CD1c-positive myeloid dendritic cell (primary cell): ENCODE data around the gene XNDC1N.
"Not testable (repeated sequence)": the region's sequence is repeated elsewhere in the genome, so short reads cannot be mapped to it uniquely, and the experiment has no call there.

ENCODE experiments used
- DNase-seq: peaks from one replicate; pipeline ENCODE4 v3.0.0-alpha.2; 2016; ENCODE audit errors: extremely low spot score

Gene XNDC1N

DNA sequence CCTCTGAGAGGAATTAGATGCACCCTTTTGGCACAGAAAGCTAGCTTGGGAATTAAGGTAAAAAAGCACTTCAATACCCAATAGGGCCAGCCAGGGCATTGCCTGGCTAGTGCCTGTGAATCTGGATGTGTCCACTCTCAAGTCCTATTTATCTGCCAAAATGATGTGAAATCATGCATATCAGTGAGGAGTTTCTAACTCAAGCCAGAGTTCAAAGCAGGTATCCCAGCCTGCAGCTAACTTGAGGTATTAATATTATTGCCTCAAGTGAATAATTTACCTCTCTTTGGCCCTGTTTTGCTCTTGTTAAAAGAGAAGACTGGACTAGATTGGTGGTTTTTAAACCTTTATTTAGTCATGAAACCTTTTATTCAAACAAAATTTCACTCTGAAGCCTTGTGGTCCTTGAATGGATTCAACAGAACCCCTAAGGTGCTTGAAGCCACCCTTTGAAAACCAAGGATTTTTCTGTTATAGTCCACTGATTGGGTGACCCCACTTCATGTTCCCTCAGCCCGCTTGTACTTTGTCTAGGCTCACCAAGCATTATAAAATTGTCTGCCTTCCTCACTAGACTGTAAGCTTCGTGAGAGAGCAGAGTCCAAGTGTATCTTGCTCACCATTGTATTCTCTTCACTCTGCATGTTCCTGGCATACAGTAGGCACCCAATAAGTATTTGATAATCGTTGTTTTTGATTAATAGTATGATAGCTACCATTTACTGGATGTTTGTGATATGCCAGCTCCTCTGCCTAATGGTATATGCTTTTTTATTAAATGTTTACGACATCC, 4.9 kb upstream of the XNDC1N start:
- no peak for DNase-seq

GRCh38 chr11:71931245-71931602, 2.8 kb upstream of the XNDC1N start:
- DNase-seq, result no peak

GRCh38 chr11:71930556-71931244, 2.3 kb upstream of the XNDC1N start:
- DNase-seq, result no peak

DNA sequence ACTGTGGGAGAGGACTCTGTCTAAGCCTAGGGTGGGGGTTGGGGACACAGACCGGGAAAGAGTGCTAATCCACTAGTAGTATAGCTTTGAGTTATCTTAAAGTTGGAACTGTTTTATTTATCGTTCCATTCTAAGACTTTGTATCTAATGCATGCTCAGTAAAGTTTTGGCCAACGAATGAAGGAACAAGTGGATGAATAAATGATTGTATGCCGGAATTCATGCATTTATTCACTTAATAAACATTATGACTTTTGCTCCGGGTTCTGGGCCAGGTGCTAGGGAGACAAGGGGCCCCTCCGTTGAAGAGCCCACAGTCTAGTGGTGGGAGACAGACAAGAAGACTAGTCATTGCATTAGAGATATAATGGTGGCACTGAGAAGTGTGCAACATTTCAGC, 1.1 kb upstream of the XNDC1N start:
- DNase-seq, result no peak

GRCh38 chr11:71928737-71929443, 496 bp upstream of the XNDC1N start, which contains the start of gene RNF121:
TSS of gene RNF121 (plus strand) at chr11:71929046. CDS start at chr11:71929062, 16 bp downstream.
- DNase-seq, result peak; percentile 98

- no peak for DNase-seq
These were observed 10.7 kb downstream of the XNDC1N start for GRCh38 chr11:71917646-71918140.

- DNase-seq, result no peak
These were observed 13.7 kb downstream of the XNDC1N start for GRCh38 chr11:71914617-71915189.

DNA sequence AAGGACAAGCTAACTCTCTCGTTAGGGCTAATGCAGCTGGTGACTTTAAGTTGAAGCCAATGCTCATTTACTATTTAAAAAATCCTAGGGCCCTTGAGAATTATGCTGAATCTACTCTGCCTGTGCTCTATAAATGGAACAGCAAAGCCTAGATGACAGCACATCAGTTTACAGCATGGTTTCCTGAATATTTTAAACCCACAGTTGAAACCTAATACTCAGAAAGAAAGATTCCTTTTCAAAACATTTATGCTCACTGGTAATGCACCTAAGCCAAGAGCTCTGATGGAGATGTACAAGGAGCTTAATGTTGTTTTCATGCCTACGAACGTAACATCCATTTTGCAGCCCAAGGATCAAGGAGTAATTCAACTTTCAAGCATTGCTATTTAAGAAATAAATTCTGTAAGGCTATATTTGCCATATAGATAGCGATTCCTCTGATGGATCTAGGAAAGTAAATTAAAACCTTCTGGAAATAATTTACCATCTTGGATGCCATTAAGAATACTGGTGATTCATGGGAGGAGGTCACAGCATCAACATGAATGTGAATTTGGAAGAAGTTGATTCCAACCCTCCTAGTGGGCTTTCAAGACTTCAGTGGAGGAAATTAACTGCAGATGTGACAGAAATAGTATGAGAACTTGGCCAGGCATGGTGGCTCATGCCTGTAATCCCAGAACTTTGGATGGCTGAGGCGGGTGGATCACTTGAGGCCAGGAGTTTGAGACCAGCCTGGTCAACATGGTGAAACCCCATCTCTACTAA, 14.5 kb downstream of the XNDC1N start:
- no peak for DNase-seq

GRCh38 chr11:71911986-71912340, 16.4 kb downstream of the XNDC1N start:
- not testable (repeated sequence) for DNase-seq

- not testable (repeated sequence) for DNase-seq
These were observed 16.9 kb downstream of the XNDC1N start for GRCh38 chr11:71911321-71911985.

DNA sequence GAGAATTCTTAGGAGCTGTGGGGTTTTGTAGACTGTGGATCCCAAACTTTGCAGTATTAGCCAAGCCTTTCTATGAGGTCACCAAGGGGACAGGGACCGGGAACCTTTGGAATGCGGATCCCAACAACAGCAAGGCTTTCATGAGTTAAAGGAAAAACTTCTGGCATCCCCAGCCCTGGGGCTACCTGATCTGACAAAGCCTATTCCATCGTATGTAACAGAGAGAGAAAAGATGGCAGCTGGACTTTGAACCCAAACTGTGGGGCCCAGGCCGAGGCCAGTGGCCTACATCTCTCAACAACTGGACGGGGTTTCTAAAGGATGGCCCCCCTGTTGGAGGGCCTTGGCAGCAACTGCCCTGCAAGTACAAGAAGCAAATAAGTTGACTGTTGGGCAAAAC, 17.6 kb downstream of the XNDC1N start:
- DNase-seq, result not testable (repeated sequence)

DNA sequence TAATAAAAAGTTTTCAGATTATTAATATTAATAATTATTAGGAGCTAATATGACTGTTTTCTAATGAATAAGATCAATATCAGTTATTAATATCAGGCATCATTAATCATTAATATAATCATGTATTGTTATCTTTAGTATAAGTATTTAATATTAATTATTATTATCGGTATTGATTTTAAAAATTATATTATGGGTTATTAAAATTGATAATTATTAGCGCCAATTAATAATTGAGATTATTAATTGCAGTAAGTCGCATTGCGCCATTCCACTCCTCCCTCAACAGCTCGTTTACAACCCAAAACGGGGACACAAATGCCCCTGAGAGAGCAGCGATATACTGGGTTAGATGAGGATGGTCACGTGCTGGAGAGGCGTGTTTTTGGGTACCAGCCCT, 20.2 kb downstream of the XNDC1N start:
- DNase-seq, result no peak

DNA sequence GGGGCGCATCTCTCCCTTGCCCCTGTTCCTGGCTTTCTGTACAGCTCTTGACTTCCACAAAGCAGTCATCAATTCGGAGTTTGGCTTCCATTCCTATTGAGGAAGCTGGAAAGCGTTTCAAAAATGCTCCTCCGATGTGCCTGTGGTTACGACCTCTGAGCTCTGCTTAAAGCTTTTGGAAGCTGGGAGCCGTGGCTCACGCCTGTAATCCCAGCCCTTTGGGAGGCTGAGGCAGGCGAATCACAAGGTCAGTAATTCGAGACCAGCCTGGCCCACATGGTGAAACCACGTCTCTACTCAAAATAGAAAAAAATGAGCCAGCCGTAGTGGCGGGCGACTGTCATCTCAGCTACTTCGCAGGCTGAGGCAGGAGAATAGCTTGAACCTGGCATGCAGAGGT, 27.3 kb downstream of the XNDC1N start:
- DNase-seq, result not testable (repeated sequence)

- DNase-seq, result no peak
These were observed 32.4 kb downstream of the XNDC1N start for GRCh38 chr11:71895961-71896360.

GRCh38 chr11:71889181-71889872, 39.1 kb downstream of the XNDC1N start:
- not testable (repeated sequence) for DNase-seq

DNA sequence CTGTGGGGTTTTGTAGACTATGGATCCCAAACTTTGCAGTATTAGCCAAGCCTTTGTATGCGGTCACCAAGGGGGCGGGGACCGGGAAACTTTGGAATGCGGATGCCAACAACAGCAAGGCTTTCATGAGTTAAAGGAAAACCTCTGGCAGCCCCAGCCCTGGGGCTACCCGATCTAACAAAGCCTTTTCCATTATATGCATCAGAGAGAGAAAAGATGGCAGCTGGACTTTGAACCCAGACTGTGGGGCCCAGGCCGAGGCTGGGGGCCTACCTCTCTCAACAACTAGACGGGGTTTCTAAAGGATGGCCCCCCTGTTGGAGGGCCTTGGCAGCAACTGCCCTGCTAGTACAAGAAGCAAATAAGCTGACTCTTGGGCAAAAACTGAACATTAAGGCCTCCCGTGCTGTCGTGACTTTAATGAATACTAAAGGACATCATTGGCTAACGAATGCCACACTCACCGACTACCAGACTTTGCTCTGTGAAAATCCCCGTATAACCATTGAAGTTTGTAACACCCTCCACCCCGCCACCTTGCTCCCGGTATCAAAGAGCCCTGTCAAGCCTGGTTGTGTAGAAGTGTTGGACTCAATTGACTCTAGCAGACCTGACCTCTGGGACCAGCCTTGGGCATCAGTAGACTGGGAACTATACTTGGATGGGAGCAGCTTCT, 39.9 kb downstream of the XNDC1N start:
- not testable (repeated sequence) for DNase-seq

- not testable (repeated sequence) for DNase-seq
These were observed 42.6 kb downstream of the XNDC1N start for GRCh38 chr11:71885806-71886205.
